ENCODE results near the gene HOXD8.

DNA sequence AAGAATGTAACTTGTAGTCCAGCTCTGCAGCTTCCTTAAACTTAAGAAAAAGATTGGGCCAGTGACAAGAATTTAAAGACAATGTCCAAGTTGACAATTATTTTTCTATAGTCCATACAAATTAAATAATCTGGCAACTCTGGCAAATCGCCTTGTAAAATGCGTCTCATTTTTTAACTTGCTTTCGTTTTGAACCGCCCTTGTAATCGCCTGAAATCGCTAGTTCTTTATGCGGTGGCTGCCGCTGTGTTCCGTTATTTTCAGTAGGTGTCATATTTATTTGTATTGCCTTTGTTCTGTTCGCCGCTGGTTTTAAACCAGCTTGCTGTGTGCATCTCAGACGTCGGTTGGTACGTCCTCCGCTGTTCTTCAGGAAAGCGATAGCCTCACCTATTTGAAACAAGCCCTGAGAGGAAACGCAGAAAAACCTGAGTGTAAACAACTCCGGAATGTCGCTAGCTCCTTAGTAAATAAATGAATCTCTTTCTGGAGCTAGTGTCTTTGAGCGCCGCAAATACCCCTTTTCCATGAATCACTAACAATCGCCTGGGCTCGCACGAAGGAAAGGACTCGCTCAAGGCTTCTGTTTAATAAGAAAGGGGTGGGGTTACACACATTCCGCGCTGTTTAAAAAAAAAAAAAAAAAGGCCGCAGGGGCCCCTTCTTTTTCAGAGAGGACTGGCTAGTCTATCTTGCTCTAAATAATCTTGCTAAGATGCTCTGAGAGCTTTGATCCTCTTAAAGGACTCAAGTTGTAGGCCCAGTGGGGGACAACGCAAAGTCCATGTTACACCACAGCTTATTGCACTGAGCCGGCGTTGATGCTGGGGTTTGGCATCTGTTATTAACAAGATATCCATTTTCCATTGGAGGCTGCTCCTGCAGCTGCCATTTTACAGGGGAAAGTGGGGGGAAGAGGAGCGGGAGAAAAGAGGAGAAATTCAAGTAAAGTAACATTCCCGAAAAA is 3.0 kb downstream of the HOXD8 start:
- TF ChIP-seq, protein P1, sequence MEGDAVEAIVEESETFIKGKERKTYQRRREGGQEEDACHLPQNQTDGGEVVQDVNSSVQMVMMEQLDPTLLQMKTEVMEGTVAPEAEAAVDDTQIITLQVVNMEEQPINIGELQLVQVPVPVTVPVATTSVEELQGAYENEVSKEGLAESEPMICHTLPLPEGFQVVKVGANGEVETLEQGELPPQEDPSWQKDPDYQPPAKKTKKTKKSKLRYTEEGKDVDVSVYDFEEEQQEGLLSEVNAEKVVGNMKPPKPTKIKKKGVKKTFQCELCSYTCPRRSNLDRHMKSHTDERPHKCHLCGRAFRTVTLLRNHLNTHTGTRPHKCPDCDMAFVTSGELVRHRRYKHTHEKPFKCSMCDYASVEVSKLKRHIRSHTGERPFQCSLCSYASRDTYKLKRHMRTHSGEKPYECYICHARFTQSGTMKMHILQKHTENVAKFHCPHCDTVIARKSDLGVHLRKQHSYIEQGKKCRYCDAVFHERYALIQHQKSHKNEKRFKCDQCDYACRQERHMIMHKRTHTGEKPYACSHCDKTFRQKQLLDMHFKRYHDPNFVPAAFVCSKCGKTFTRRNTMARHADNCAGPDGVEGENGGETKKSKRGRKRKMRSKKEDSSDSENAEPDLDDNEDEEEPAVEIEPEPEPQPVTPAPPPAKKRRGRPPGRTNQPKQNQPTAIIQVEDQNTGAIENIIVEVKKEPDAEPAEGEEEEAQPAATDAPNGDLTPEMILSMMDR (IDR thresholded peaks at IDR 0.05), result no peak
- TF ChIP-seq SIN3A (IDR thresholded peaks at IDR 0.05; ENCODE audit: borderline replicate concordance, insufficient read depth, low read depth, low read length), result no peak
- TF ChIP-seq POLR2AphosphoS5 (IDR thresholded peaks at IDR 0.05; ENCODE audit: low read depth, low read length), result no peak
